Heart left ventricle (tissue), 16 donors: ENCODE results near the gene GGACT. TPM values are rescaled to one million over a fixed set of nuclear protein-coding genes. Genes with fewer than 3 reads are reported as not detected.
"Not testable (repeated sequence)": the region's sequence is repeated elsewhere in the genome, so short reads cannot be mapped to it uniquely, and the experiment has no call there.

ENCODE experiments used
- ATAC-seq, 4 donors: fragments of 200-7000 bp; cut with Tn5 transposase; one replicate each; pipeline ENCODE4 v1.9.1; 2020 to 2022; ENCODE audit warnings: moderate library complexity in 4 of 4, mild to moderate bottlenecking in 3 of 4, moderate number of reproducible peaks in 1 of 4
- DNase-seq, 5 donors: peaks; one replicate each; pipeline ENCODE4 v3.0.0-alpha.2; 2020
- H3K27ac ChIP-seq, 12 donors: fragments of 200-600 bp; sonication (generic) in 4 of 12; one replicate each; pipeline versions ENCODE4 v1.5.0 to v1.8.0; 2016 to 2022; ENCODE audit warnings: mild to moderate bottlenecking in 2 of 12
- H3K27me3 ChIP-seq, 9 donors: fragments of 200-600 bp; sonication (generic) in 2 of 9; one replicate each; pipeline versions ENCODE4 v1.5.1 to v1.8.0; 2016 to 2022; ENCODE audit warnings: mild to moderate bottlenecking in 3 of 9
- H3K36me3 ChIP-seq, 9 donors: fragments of 200-600 bp; sonication (generic) in 2 of 9; one replicate each; pipeline versions ENCODE4 v1.5.0 to v1.8.0; 2018 to 2022; ENCODE audit warnings: mild to moderate bottlenecking in 2 of 9
- H3K4me1 ChIP-seq, 12 donors: fragments of 200-600 bp; sonication (generic) in 4 of 12; one replicate each; pipeline versions ENCODE4 v1.5.0 to v1.8.0; 2016 to 2022; ENCODE audit warnings: mild to moderate bottlenecking in 3 of 12
- H3K4me3 ChIP-seq, 12 donors: fragments of 200-600 bp; sonication (generic) in 4 of 12; one replicate each; pipeline versions ENCODE4 v1.5.0 to v1.8.0; 2017 to 2022; ENCODE audit warnings: mild to moderate bottlenecking in 9 of 12, moderate library complexity in 4 of 12
- H3K9me3 ChIP-seq, 12 donors: fragments of 200-600 bp; sonication (generic) in 4 of 12; one replicate each; pipeline versions ENCODE4 v1.5.0 to v1.8.0; 2016 to 2022; ENCODE audit warnings: mild to moderate bottlenecking in 1 of 12
- POLR2A ChIP-seq, 2 donors: fragments of 450-650 bp; IDR thresholded peaks; one replicate each; pipeline ENCODE4 v1.6.1; 2017; ENCODE audit warnings: antibody characterized with exemption in 2 of 2, mild to moderate bottlenecking in 2 of 2, moderate library complexity in 2 of 2
- WGBS, 4 donors: extraction: QIAGEN DNeasy Blood & Tissue Kit in 2 of 4; methylation state at CpG; one replicate each; pipeline versions ENCODE4 v1.1.5 to v1.1.7; 2013 to 2018; 5-methylcytosine and 5-hydroxymethylcytosine counted together
- intact Hi-C, 10 donors: fragments of 100-400 bp; cut with DNase I; formaldehyde crosslinking; loops; one replicate each; pipeline versions ENCODE4 v1.11.1 to v1.14.2; 2022
- polyA plus RNA-seq, 2 donors: library from polyadenylated mRNA; stranded (reverse); fragments of 200-250 nt; gene quantifications; one replicate each; pipeline ENCODE4 v1.2.3, GENCODE V29; 2013
- total RNA-seq, 9 donors: library from RNA; depleted of rRNA in 2 of 9; stranded (reverse); fragments of >200 nt in 2 of 9; fragmentation: NEBNext Ultra II Directional in 3 of 9; extraction: Animal tissue kit (Norgen Biotek cat#: 25700) in 3 of 9; gene quantifications; one replicate each; pipeline versions ENCODE4 v1.1.0 to v1.2.4, GENCODE V29; 2016 to 2023
- TF ChIP-seq, protein P1 (sequence below), 12 donors: fragments of 200-600 bp; sonication (generic) in 4 of 12; IDR thresholded peaks; one replicate each; pipeline versions ENCODE4 v1.5.0 to v1.8.0; 2018 to 2022; ENCODE audit warnings: antibody characterized with exemption in 12 of 12, mild to moderate bottlenecking in 5 of 12
- donor health status: ischemic (EF 13 %, LVEDD 7.1; RV severe dilation, severe dysfunction).
- donor health status: healthy with polysubstance abuse.
- donor health status: DM: no; HTN: yes; CAD: no.
- donor health status: DM: no; HTN: no; CAD: no.
- donor health status: ischemic (EF 25% LVEDD 6.9; RV normal size, moderate dysfunction).
- donor health status: ischemic (EF 25% LVEDD 5.7; RV mildly dilated, moderate dysfunction).
- donor health status: healthy.
- donor health status: DM: yes; HTN: yes; CAD: no.
- donor health status: ischemic (EF 35%, LVEDD 5.7; RV mildly dilated, moderate dysfunction).
- donor health status: nonischemic (EF 11% LVEDD 7.7; RV severe dilation, severe dysfunction).
- donor health status: DM: yes; HTN: yes; CAD: no.
- donor health status: PGD.
- donor health status: ischemic (EF 29% LVEDD 5.4; RV normal size, mild dysfunction).
- donor health status: nonischemic (EF 23%, LVEDD 6.1; RV moderate dilation, normal function).

The GGACT gene
- total and polyA plus RNA-seq, 11 donors, result 0.34 to 3.9 (median 1.3) TPM

- WGBS, 4 donors, result 86 to 88% (median 86%) methylated on average over 5 of the region's 5 CpGs
- peaks cover 0 to 16% (median 0%) of the 10 kb centered on the region in 9 donors for H3K36me3 ChIP-seq
- no peak overlapping the region for H3K27ac ChIP-seq
- TF ChIP-seq, protein P1, sequence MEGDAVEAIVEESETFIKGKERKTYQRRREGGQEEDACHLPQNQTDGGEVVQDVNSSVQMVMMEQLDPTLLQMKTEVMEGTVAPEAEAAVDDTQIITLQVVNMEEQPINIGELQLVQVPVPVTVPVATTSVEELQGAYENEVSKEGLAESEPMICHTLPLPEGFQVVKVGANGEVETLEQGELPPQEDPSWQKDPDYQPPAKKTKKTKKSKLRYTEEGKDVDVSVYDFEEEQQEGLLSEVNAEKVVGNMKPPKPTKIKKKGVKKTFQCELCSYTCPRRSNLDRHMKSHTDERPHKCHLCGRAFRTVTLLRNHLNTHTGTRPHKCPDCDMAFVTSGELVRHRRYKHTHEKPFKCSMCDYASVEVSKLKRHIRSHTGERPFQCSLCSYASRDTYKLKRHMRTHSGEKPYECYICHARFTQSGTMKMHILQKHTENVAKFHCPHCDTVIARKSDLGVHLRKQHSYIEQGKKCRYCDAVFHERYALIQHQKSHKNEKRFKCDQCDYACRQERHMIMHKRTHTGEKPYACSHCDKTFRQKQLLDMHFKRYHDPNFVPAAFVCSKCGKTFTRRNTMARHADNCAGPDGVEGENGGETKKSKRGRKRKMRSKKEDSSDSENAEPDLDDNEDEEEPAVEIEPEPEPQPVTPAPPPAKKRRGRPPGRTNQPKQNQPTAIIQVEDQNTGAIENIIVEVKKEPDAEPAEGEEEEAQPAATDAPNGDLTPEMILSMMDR (IDR thresholded peaks at IDR 0.05), result no peak
- intact Hi-C loops, result loop anchor here in 2 of 10 donors (5.0 kb wide), 2 partner anchors 522 to 933 kb away; no protein-coding TSS in a partner anchor
- DNase-seq (no peak), ATAC-seq (no peak)
- no peaks in the 10 kb centered on the region for H3K27me3 ChIP-seq
- H3K4me3 ChIP-seq, result no peak overlapping the region
- peaks cover 0 to 18% (median 5%) of the 10 kb centered on the region in 12 donors for H3K4me1 ChIP-seq
- H3K9me3 ChIP-seq, result peaks cover 0 to 5% (median 0%) of the 10 kb centered on the region in 12 donors
Measured at GRCh38 chr13:100584896-100585295, 3.7 kb downstream of the GGACT start.

DNA sequence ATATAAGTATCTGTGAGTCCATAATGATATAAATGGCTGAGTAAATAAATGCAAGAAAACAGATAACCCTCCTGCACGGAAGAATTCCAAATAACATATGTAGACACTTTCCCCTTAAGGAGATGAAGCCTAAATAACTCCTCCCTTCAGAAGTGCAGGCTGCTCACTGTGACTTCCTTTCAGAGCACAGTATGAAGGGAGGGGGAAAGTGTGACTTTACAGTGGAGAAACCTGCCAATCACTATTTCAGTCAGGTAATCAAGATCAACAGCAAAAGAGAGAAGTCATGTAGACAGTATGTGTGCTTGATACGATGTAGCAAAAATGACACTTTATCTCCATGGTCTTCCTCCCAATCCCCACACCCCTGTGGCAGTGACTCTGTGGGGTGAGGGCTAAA, 7.1 kb downstream of the GGACT start:
- intact Hi-C loops, result loop anchor here in 1 of 10 donors (5.0 kb wide), 1 partner anchor 526 kb away; no protein-coding TSS in a partner anchor
- Histone ChIP-seq H3K9me3 (peaks cover 0 to 5% (median 0%) of the 10 kb centered on the region in 12 donors), H3K4me3 (no peak overlapping the region), H3K4me1 (no peaks in the 10 kb centered on the region), H3K27ac (no peak overlapping the region), H3K36me3 (peaks cover 0 to 16% (median 0%) of the 10 kb centered on the region in 9 donors), H3K27me3 (no peaks in the 10 kb centered on the region)
- 88 to 99% (median 94%) methylated on average over 2 of the region's 2 CpGs for WGBS, 4 donors
- no peak for DNase-seq
- ATAC-seq, result no peak
- TF ChIP-seq, protein P1 (IDR thresholded peaks at IDR 0.05), result no peak
- TF ChIP-seq POLR2A (IDR thresholded peaks at IDR 0.05), result no peak

- no peaks in the 10 kb centered on the region for H3K4me1 ChIP-seq
- H3K4me3 ChIP-seq, result no peak overlapping the region
- peaks cover 0 to 5% (median 0%) of the 10 kb centered on the region in 12 donors for H3K9me3 ChIP-seq
- no peak for TF ChIP-seq POLR2A (IDR thresholded peaks at IDR 0.05)
- TF ChIP-seq, protein P1 (IDR thresholded peaks at IDR 0.05), result no peak
- intact Hi-C loops, result loop anchor here in 1 of 10 donors (5.0 kb wide), 1 partner anchor 526 kb away; no protein-coding TSS in a partner anchor
- no peak overlapping the region for H3K27ac ChIP-seq
- peaks cover 0 to 16% (median 0%) of the 10 kb centered on the region in 9 donors for H3K36me3 ChIP-seq
- DNase-seq (no peak), ATAC-seq (no peak)
- H3K27me3 ChIP-seq, result no peaks in the 10 kb centered on the region
- WGBS, 4 donors, result 94 to 97% (median 94%) methylated on average over 4 of the region's 4 CpGs
Measured at GRCh38 chr13:100581030-100581429, 7.6 kb downstream of the GGACT start.

DNA sequence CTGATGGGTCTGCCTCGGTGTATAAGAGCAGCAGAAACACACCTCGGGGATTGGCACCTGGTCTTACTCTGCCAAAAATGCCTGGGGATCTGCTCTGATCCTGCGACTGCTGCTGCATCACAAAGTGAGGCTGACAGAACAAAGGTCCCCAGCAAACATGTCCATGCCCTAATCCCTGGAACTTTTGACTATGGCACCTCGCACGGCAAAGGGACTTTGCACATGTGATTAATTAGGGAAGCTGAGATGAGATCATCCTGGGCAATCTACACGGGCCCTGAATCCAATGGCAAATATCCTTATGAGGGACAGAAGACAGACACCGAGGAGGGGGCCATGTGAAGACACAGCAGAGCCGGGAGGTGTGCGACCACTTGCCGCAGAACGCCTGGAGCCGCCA, 8.5 kb downstream of the GGACT start:
- WGBS, 4 donors, result 91 to 98% (median 95%) methylated on average over 11 to 12 of the region's 12 CpGs
- no peak for TF ChIP-seq POLR2A (IDR thresholded peaks at IDR 0.05)

GRCh38 chr13:100577239-100577638, 11.3 kb downstream of the GGACT start:
- H3K4me3 ChIP-seq, H3K9me3 ChIP-seq, H3K27me3 ChIP-seq, H3K4me1 ChIP-seq, ATAC-seq, DNase-seq, H3K27ac ChIP-seq: not testable (repeated sequence)
- H3K36me3 ChIP-seq, result peaks cover 0 to 11% (median 0%) of the 10 kb centered on the region in 9 donors
- intact Hi-C loops, result loop anchor here in 3 of 10 donors (10.0 kb wide), 1 partner anchor 548 kb away; no protein-coding TSS in a partner anchor
- WGBS, 4 donors, result 93 to 97% (median 97%) methylated on average over 4 of the region's 4 CpGs

More for the DNA sequence above, 8.5 kb downstream of the GGACT start:
- peaks cover 0 to 5% (median 0%) of the 10 kb centered on the region in 12 donors for H3K9me3 ChIP-seq
- no peak overlapping the region for H3K27ac ChIP-seq
- DNase-seq, result no peak
- H3K27me3 ChIP-seq, result no peaks in the 10 kb centered on the region
- H3K4me3 ChIP-seq, result no peak overlapping the region
- H3K4me1 ChIP-seq, result no peaks in the 10 kb centered on the region
- intact Hi-C loops, result loop anchor here in 1 of 10 donors (5.0 kb wide), 1 partner anchor 527 kb away; no protein-coding TSS in a partner anchor
- no peak for ATAC-seq
- peaks cover 0 to 16% (median 0%) of the 10 kb centered on the region in 9 donors for H3K36me3 ChIP-seq
